Adrenal gland (tissue), 5 donors: ENCODE results near the gene RDH11.

Experiments used
- POLR2A ChIP-seq, 2 donors: fragments of 450-650 bp; IDR thresholded peaks; one replicate each; pipeline ENCODE4 v1.6.1; 2017; ENCODE audit warnings: antibody characterized with exemption in 2 of 2, mild to moderate bottlenecking in 2 of 2, moderate library complexity in 1 of 2
- TF ChIP-seq, protein P1 (sequence below), 6 experiments: fragments of 450-650 bp in 4 of 6; fragments of 200-600 bp in 2 of 6; sonication (generic) in 1 of 6; IDR thresholded peaks; 1 replicate in 5 of 6; 2 replicates in 1 of 6; pipeline versions ENCODE4 v1.5.1 to v1.8.0; 2016 to 2021; ENCODE audit warnings: antibody characterized with exemption in 6 of 6, mild to moderate bottlenecking in 2 of 6, moderate library complexity in 1 of 6
- donor health status: DM: no; HTN: no; CAD: no.

DNA sequence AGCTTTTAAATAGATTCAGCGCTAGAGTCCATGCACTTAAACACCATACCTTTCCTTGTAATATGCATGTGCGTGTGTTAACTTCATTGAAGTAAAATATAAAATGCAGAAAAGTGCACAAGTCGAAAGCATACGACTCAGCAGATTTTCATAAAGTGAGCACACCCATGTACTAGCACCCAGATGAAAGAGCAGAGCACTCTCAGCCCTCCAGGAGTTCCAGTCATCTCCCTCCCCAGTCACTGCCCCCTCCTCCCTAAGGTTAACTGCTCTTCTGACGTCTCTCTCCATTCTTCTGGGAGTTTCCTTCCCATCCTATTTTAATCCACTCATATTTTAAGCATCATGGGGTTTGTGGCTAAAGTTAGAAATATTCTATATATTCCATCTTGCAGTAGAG, 26.3 kb upstream of the RDH11 start:
- TF ChIP-seq, protein P1, sequence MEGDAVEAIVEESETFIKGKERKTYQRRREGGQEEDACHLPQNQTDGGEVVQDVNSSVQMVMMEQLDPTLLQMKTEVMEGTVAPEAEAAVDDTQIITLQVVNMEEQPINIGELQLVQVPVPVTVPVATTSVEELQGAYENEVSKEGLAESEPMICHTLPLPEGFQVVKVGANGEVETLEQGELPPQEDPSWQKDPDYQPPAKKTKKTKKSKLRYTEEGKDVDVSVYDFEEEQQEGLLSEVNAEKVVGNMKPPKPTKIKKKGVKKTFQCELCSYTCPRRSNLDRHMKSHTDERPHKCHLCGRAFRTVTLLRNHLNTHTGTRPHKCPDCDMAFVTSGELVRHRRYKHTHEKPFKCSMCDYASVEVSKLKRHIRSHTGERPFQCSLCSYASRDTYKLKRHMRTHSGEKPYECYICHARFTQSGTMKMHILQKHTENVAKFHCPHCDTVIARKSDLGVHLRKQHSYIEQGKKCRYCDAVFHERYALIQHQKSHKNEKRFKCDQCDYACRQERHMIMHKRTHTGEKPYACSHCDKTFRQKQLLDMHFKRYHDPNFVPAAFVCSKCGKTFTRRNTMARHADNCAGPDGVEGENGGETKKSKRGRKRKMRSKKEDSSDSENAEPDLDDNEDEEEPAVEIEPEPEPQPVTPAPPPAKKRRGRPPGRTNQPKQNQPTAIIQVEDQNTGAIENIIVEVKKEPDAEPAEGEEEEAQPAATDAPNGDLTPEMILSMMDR (IDR thresholded peaks at IDR 0.05) = no peak
- TF ChIP-seq POLR2A (IDR thresholded peaks at IDR 0.05) = no peak
